Nephron progenitor cell (in vitro differentiated cells): ENCODE data around the gene VEGFA.

ENCODE experiments used
- DNase-seq: peaks from one replicate; pipeline ENCODE4 v3.0.0; 2021
- H3K27ac Mint-ChIP-seq: 2 replicates; pipeline ENCODE4 v1.8.0; 2021; ENCODE audit warnings: mild to moderate bottlenecking, moderate library complexity, mixed read lengths
- H3K27me3 Mint-ChIP-seq: 2 replicates; pipeline ENCODE4 v1.8.0; 2021; ENCODE audit warnings: mild to moderate bottlenecking, low read depth, mixed read lengths; ENCODE audit not compliant: poor library complexity
- H3K36me3 Mint-ChIP-seq: 2 replicates; pipeline ENCODE4 v1.8.0; 2021; ENCODE audit warnings: low read depth, mixed read lengths
- H3K4me1 Mint-ChIP-seq: 2 replicates; pipeline ENCODE4 v1.8.0; 2021; ENCODE audit warnings: mixed read lengths
- H3K4me3 Mint-ChIP-seq: 2 replicates; pipeline ENCODE4 v1.8.0; 2021; ENCODE audit warnings: mild to moderate bottlenecking, moderate library complexity, mixed read lengths
- H3K9me3 Mint-ChIP-seq: 2 replicates; pipeline ENCODE4 v1.8.0; 2021; ENCODE audit warnings: mild to moderate bottlenecking, moderate library complexity, mixed read lengths
- TF ChIP-seq, protein P1 (sequence below): fragments of 200-600 bp; sonication (generic); IDR thresholded peaks from 2 replicates; pipeline ENCODE4 v1.5.0; 2021; ENCODE audit warnings: antibody characterized with exemption

The VEGFA gene

DNA sequence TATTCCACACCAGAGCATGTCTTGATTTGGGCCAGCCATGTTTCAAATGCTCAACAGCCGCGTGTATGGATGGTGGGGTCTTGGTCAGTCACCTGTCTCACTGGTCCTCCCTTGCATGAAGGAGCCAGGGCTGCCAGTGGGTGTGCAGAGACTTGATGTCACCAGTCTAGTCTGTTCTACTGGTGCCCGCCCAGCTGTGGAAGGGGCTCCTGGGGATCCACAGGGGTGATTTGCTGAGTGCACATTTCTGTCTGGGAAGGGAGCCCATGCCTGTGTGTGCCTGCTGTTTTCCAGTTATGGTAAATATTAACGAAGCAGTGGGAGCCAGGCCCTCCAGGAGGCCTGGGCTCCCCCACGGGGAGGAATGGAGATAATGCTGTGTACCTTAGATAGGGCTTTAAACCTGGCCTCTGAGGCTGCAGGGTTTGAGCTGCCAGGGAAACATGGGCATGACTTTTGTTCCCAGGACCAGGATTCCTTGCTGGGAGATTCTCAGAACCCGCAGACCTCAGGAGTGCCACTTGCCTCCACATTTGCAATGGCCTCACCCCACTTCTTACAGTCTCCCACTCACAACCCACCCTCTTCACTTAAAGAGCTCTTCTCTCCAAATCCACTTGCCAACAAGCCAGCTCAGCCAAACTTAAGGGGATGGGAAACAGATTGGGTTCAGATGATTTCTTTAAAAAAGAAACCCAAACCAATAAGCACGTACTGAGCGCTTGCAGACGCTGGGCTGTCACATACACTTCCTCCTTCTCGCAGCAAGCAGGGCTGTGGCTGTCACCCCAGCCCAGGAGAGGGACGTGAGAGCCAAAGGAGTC, 54.1 kb downstream of the VEGFA start:
- H3K36me3 Mint-ChIP-seq, result no peaks in the 10 kb centered on the region
- H3K27me3 Mint-ChIP-seq, result peaks cover 21% of the 10 kb centered on the region
- no peak overlapping the region for H3K4me3 Mint-ChIP-seq
- TF ChIP-seq, protein P1, sequence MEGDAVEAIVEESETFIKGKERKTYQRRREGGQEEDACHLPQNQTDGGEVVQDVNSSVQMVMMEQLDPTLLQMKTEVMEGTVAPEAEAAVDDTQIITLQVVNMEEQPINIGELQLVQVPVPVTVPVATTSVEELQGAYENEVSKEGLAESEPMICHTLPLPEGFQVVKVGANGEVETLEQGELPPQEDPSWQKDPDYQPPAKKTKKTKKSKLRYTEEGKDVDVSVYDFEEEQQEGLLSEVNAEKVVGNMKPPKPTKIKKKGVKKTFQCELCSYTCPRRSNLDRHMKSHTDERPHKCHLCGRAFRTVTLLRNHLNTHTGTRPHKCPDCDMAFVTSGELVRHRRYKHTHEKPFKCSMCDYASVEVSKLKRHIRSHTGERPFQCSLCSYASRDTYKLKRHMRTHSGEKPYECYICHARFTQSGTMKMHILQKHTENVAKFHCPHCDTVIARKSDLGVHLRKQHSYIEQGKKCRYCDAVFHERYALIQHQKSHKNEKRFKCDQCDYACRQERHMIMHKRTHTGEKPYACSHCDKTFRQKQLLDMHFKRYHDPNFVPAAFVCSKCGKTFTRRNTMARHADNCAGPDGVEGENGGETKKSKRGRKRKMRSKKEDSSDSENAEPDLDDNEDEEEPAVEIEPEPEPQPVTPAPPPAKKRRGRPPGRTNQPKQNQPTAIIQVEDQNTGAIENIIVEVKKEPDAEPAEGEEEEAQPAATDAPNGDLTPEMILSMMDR, result no peak
- H3K4me1 Mint-ChIP-seq, result peaks cover 24% of the 10 kb centered on the region
- H3K27ac Mint-ChIP-seq, result no peak overlapping the region
- no peaks in the 10 kb centered on the region for H3K9me3 Mint-ChIP-seq
- no peak for DNase-seq

DNA sequence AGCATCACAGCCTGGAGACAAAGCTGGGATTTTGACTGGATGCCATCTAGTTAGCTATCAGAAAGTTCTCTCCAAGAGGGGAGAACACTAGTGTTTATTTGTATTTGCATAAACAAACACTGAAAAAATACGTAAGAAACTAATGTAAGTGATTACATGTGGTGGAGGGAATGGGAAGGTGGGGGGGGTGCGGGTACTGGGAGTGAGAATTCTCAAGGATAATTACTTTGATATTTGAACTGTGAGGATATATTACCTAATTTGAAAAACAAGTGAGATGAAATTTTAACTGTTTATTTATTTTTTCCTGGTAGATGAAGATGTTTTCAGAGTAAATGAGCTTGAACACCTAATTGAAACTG, 54.7 kb downstream of the VEGFA start:
- Mint-ChIP-seq H3K4me3 (no peak overlapping the region), H3K27me3 (peaks cover 27% of the 10 kb centered on the region), H3K27ac (no peak overlapping the region), H3K36me3 (no peaks in the 10 kb centered on the region), H3K4me1 (peaks cover 21% of the 10 kb centered on the region), H3K9me3 (no peaks in the 10 kb centered on the region)
- no peak for DNase-seq
- TF ChIP-seq, protein P1, result no peak

DNA sequence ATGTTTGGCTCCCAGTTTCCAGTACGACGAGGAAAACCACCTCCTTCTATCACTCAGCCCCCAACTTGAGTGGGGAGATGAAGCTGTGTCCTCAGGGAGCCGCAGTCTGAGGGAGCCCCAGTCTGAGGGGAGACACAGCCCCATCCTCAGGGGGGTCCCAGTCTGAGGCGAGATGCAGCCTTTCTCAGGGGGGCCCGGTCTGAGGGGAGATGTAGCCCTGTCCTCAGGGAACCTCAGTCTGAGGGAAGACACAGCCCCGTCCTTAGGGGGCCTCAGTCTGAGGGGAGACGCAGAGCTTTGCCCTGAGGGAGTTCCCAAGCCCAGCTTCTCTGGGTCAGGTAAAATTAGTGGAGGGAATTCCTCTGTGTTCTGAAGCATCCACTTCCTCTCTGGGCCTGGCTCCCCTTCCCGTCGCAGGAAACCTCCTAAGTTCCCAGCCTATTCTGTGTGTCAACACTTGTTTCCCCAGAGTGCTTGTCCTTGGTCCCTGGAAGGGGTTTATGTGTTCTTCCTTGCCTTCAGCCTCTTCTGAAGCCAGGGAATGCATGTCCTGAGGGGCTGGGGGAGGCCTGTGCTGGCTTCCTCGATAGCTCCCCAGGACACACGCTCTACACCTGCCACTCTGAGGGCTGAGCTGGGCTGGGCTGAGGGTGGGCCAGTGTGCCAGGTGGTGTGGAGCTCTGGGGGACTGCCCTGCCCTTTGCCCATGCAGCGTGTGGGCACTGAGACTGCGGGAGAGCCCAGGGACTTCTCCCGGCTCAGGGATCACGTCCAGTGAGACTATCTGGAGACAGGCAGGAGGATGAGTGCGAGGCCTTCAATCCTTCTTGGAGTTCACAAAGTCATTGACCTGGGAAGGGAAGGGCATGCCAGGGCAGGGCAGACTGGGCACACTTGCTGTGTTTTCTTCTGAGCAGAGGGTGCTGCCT, 55.4 kb downstream of the VEGFA start:
- Mint-ChIP-seq H3K36me3 (no peaks in the 10 kb centered on the region), H3K9me3 (no peaks in the 10 kb centered on the region), H3K27me3 (peaks cover 33% of the 10 kb centered on the region), H3K27ac (no peak overlapping the region), H3K4me3 (no peak overlapping the region), H3K4me1 (peaks cover 18% of the 10 kb centered on the region)
- TF ChIP-seq, protein P1, result no peak
- no peak for DNase-seq

DNA sequence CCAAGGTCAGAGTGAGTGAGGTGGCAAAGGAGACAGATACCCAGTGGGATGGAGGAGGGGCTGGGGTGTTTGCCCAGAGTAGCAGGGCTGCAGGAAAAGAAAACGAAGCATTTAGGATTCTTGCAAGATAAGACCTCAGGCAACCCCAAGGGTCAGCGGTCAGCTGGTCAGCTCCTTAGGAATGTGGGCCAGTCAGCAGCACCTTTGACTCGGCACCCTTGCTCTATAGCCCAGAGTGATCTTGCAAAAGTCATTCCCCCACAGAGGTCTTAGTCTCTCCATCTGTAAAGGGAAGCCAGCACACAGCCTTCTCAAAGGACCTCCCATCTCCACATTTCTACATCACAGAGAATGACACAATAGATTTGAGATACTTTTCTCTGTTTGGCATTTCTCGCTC, 56.7 kb downstream of the VEGFA start:
- Mint-ChIP-seq H3K27ac (no peak overlapping the region), H3K27me3 (peaks cover 46% of the 10 kb centered on the region), H3K36me3 (no peaks in the 10 kb centered on the region), H3K4me1 (peaks cover 18% of the 10 kb centered on the region), H3K9me3 (no peaks in the 10 kb centered on the region), H3K4me3 (no peak overlapping the region)
- TF ChIP-seq, protein P1, result no peak
- DNase-seq, result no peak

DNA sequence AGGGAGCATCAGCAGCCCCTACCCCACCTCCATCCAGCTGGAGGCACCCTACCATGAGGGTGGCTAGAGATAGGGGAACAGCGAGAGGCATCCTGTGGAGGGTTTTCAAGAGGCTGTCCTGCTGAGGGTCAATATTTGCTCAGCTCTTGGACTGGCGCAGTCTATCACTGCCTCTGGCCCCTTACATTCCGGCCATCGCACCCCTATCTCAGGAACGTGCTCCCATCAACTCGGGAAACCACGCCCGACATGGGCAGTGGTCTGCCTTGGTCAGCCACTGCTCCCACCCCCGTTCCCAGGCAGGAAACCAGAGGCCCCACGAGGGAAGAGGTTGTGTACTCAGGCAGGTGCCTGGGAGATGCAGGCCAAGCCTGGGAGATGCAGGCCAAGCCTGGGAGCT, 57.9 kb downstream of the VEGFA start:
- Mint-ChIP-seq H3K9me3 (no peaks in the 10 kb centered on the region), H3K36me3 (no peaks in the 10 kb centered on the region), H3K4me3 (no peak overlapping the region), H3K4me1 (peaks cover 18% of the 10 kb centered on the region), H3K27ac (no peak overlapping the region), H3K27me3 (peaks cover 48% of the 10 kb centered on the region)
- no peak for DNase-seq
- TF ChIP-seq, protein P1, result no peak
